ENCODE data around the gene CCDC6. TPM values are rescaled to one million over a fixed set of nuclear protein-coding genes. Genes with fewer than 3 reads are reported as not detected.
"Not testable (repeated sequence)": the region's sequence is repeated elsewhere in the genome, so short reads cannot be mapped to it uniquely, and the experiment has no call there.

CCDC6 gene
- total and polyA plus RNA-seq, 5 donors: 8.3 to 28.1 (median 23.8) TPM

DNA sequence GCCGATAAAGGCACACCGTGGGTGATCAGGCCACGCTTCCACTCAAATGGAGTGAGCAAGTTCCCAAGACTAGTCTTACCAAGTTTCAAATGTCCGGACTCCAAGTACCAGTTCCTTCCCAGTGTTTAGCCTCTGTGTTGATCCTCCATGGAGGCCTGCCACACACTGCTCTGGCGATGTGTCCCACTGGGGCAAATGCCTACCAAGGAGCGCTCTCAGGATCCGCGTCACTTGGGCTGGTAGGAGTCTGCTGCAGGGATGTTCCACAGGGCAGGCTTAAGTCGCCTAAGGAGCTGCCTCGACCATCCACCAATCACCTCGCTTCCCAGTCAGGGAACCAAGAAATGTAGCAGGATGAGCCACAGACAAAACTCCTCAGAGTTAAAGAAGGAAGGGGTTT is 135.7 kb downstream of the CCDC6 start:
- no peaks in the 10 kb centered on the region for H3K27me3 ChIP-seq (ENCODE audit: control insufficient read depth, insufficient read depth)
- no peak for DNase-seq
- no peak overlapping the region for H3K4me3 ChIP-seq (ENCODE audit: low read length)
- intact Hi-C loops (cut with DNase I): no loop called here
- no peaks in the 10 kb centered on the region for H3K9me3 ChIP-seq (ENCODE audit: control insufficient read depth, low read length)
- no peak overlapping the region for H3K27ac ChIP-seq (ENCODE audit: low read length)
- whole genome bisulfite sequencing: 99% methylated on average over 11 of the region's 11 CpGs
- ATAC-seq: no peak
- H3K4me1 ChIP-seq (ENCODE audit: control insufficient read depth, insufficient read depth, low read length): no peaks in the 10 kb centered on the region

DNA sequence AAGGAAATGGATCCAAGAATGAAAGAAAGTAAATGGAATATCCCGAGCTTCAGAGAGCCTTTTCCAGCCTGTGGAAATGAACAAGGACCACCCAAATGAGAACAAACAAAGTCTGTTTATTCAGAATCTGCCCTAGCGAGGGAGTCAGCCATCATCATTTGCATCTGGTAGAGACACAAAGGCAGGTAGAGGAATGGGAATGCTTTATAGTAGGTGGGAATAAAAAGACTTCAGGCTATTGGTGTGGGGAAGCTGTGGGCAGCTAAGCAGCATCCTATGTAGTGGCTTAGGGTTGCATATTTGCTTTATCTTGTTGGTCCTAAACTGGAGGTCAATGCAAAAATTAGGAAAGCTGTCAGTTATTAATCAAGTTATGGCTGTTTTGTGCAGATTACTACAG is 143.9 kb downstream of the CCDC6 start:
- intact Hi-C loops (cut with DNase I): no loop called here
- WGBS: 40% methylated on average over 2 of the region's 2 CpGs
- DNase-seq (no peak), ATAC-seq (no peak)
- no peaks in the 10 kb centered on the region for H3K4me1 ChIP-seq (ENCODE audit: control insufficient read depth, insufficient read depth, low read length)
- no peak overlapping the region for H3K27ac ChIP-seq (ENCODE audit: low read length)
- H3K27me3 ChIP-seq (ENCODE audit: control insufficient read depth, insufficient read depth): no peaks in the 10 kb centered on the region
- no peak overlapping the region for H3K4me3 ChIP-seq (ENCODE audit: low read length)
- H3K9me3 ChIP-seq (ENCODE audit: control insufficient read depth, low read length): no peaks in the 10 kb centered on the region

DNA sequence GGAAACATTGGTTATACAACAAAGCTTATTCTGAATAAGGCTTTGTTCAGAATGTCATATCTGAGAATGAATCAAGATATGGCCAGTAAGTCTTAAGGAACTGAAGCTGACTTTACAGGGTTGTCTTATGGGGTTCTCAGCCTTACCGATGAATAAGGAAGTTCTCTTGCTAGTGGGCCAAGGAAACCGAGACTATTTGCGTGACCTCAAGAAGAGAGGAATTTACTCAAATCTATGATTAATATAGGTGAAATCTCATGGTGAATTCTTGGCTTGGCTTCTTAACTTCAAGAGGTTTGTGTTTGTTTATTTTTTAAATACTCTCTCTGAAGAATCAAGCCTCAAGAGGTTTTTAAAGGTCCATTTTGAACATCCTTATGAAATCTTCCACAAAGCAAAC is 148.4 kb downstream of the CCDC6 start:
- intact Hi-C loops (cut with DNase I): no loop called here
- ATAC-seq (no peak), DNase-seq (no peak)
- Histone ChIP-seq H3K9me3 (ENCODE audit: control insufficient read depth, low read length) (no peaks in the 10 kb centered on the region), H3K4me1 (ENCODE audit: control insufficient read depth, insufficient read depth, low read length) (no peaks in the 10 kb centered on the region), H3K4me3 (ENCODE audit: low read length) (no peak overlapping the region), H3K27me3 (ENCODE audit: control insufficient read depth, insufficient read depth) (no peaks in the 10 kb centered on the region), H3K27ac (ENCODE audit: low read length) (no peak overlapping the region)
- WGBS: 82% methylated on average over 3 of the region's 3 CpGs

DNA sequence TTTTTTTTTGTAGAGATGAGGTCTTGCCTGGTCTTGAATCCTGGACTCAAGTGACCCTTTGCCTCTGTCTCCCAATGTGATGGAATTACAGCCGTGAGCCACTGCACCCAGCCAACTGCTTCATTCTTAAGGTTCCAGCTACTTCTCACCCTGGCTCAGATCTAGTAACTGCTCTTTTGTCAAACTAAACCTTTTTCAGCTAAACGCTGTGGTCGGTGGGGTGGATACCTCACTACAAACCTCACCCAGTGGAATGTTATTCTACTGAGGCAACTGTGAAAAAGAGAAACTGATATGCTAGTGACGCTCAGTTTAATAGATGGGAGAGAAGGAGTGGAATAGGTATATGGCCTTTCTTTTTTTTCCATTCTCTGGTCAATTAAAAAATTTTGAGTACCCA is 151.4 kb downstream of the CCDC6 start:
- ATAC-seq (no peak), DNase-seq (no peak)
- H3K9me3 ChIP-seq (ENCODE audit: control insufficient read depth, low read length): no peaks in the 10 kb centered on the region
- no peaks in the 10 kb centered on the region for H3K4me1 ChIP-seq (ENCODE audit: control insufficient read depth, insufficient read depth, low read length)
- no peak overlapping the region for H3K27ac ChIP-seq (ENCODE audit: low read length)
- 83% methylated on average over 4 of the region's 4 CpGs for WGBS
- no peak overlapping the region for H3K4me3 ChIP-seq (ENCODE audit: low read length)
- no peaks in the 10 kb centered on the region for H3K27me3 ChIP-seq (ENCODE audit: control insufficient read depth, insufficient read depth)
- intact Hi-C loops (cut with DNase I): no loop called here

DNA sequence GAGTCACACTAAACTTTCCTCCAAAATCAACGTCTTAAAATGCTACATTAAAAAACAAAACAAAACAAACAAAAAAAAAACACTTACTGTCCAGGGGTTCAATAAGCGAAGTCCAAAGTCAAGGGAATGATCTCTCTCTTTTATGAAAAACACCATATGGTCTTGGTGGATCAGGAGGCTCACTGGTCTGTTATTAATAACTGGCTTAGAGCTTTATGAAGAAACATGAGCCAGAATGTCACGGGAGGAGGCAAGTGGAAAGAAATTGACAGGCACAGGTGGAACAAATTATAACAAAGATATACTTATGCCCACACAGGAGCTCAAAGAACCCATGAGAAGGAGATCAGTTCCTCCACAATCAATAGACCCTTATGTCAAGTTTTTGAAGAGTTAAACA is 153.1 kb downstream of the CCDC6 start, which contains the start of gene MRLN:
TSS of gene MRLN (minus strand) at position 189 of the 400 bp plus-strand sequence.
- WGBS: 65% methylated on average over 3 of the region's 3 CpGs
- no peaks in the 10 kb centered on the region for H3K9me3 ChIP-seq (ENCODE audit: control insufficient read depth, low read length)
- DNase-seq (no peak), ATAC-seq (no peak)
- intact Hi-C loops (cut with DNase I): no loop called here
- no peaks in the 10 kb centered on the region for H3K4me1 ChIP-seq (ENCODE audit: control insufficient read depth, insufficient read depth, low read length)
- H3K27me3 ChIP-seq (ENCODE audit: control insufficient read depth, insufficient read depth): no peaks in the 10 kb centered on the region
- H3K4me3 ChIP-seq (ENCODE audit: low read length): no peak within 1 kb of the TSS
- H3K27ac ChIP-seq (ENCODE audit: low read length): no peak within 1 kb of the TSS

DNA sequence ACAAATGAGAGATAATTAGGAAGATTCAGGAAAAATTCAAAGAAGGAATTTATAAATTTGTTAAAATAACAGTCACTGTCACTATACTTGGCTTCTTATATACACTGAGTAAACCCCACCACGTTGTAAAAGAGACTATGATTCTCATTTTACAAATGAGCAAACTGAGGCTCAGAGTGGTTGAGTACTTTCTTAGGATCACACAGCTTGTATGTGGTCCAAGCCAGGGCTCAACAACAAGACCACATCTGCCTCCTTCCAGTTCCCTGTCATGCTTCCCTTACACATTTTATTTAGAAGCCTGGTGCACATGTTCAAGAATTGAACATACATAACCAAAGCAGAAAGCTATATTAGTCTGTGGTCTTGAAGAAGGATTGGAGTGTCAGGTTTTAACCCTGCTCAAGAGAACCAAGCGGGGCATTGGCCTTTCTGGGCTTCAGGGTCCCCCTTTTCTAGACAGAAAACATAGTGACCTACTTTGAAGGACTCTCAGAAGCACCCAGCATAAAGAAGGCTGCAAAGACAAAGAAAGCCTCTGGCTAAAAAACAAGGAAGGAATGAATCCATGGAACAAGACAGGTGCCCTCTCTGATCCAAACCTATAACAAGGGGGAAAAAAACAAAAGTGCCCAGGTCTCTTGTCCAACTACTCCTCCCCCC is 153.9 kb downstream of the CCDC6 start:
- Histone ChIP-seq H3K27ac (ENCODE audit: low read length) (no peak overlapping the region), H3K9me3 (ENCODE audit: control insufficient read depth, low read length) (no peaks in the 10 kb centered on the region), H3K4me3 (ENCODE audit: low read length) (no peak overlapping the region), H3K27me3 (ENCODE audit: control insufficient read depth, insufficient read depth) (no peaks in the 10 kb centered on the region), H3K4me1 (ENCODE audit: control insufficient read depth, insufficient read depth, low read length) (no peaks in the 10 kb centered on the region)
- DNase-seq: no peak
- ATAC-seq: no peak
- 69% methylated on average over 2 of the region's 2 CpGs for WGBS
- intact Hi-C loops (cut with DNase I): no loop called here

DNA sequence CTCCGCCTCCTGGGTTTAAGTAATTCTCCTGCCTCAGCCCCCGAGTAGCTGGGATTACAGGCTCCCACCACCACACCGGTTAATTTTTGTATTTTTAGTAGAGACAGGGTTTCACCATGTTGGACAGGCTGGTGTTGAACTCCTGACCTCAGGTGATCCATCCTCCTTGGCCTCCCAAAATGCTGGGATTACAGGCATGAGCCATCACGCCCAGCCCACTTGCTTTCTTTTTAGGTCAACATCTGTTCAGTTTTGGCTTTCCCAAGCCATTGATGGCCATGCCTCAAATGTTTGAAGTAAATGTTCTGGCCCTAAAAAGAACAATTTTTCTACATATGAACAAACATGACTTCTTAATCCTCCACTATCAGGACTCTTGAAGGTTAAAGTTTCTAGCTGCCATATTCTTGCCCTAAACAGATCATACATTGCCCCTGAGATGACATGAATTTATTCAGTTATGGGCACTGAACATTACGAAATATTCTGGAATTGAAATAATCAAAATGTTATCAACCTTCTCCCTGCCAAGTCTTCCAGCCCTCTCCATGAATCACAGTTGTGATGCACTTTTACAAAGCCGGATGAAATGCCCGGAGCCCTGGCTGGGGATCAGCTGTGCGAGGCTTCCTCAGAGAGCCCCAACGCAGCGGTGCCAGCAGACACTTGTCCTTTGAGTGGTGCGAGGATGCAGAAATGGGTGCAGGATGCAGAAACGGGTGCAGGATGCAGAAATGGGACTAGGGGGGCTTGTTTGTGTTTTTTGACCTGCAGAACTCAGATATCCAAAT is 156.0 kb downstream of the CCDC6 start:
- 64% methylated on average over 12 of the region's 12 CpGs for WGBS
- Histone ChIP-seq H3K4me1 (ENCODE audit: control insufficient read depth, insufficient read depth, low read length) (no peaks in the 10 kb centered on the region), H3K4me3 (ENCODE audit: low read length) (no peak overlapping the region), H3K9me3 (ENCODE audit: control insufficient read depth, low read length) (no peaks in the 10 kb centered on the region), H3K27me3 (ENCODE audit: control insufficient read depth, insufficient read depth) (no peaks in the 10 kb centered on the region), H3K27ac (ENCODE audit: low read length) (no peak overlapping the region)
- intact Hi-C loops (cut with DNase I): no loop called here
- ATAC-seq: peak; percentile 57
- peak; percentile 31 to 77 (median 60) for DNase-seq

DNA sequence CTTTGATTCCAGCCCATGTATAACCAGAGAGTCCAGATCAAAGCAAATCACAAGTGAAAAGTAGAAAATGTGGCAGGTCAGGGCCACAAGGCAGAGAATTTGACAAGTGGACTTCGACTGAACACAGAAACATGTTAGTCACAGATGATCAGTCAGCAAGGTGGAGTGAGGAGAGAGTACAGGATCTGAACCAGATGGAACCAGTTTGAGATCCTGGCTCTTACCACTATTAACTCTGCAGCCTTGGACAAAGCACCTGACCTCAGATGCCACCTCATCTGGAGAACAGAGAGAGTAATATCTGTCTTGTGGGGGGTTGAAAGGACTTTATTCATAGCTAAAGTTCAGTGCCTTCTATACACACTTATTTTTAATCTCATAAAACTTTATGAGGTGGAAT is 157.5 kb downstream of the CCDC6 start:
- no peak for DNase-seq
- Histone ChIP-seq H3K9me3 (ENCODE audit: control insufficient read depth, low read length) (no peaks in the 10 kb centered on the region), H3K4me3 (ENCODE audit: low read length) (no peak overlapping the region), H3K27ac (ENCODE audit: low read length) (no peak overlapping the region), H3K4me1 (ENCODE audit: control insufficient read depth, insufficient read depth, low read length) (no peaks in the 10 kb centered on the region), H3K27me3 (ENCODE audit: control insufficient read depth, insufficient read depth) (no peaks in the 10 kb centered on the region)
- WGBS: 60% methylated on average over 1 of the region's 1 CpG
- intact Hi-C loops (cut with DNase I): no loop called here
- no peak for ATAC-seq

DNA sequence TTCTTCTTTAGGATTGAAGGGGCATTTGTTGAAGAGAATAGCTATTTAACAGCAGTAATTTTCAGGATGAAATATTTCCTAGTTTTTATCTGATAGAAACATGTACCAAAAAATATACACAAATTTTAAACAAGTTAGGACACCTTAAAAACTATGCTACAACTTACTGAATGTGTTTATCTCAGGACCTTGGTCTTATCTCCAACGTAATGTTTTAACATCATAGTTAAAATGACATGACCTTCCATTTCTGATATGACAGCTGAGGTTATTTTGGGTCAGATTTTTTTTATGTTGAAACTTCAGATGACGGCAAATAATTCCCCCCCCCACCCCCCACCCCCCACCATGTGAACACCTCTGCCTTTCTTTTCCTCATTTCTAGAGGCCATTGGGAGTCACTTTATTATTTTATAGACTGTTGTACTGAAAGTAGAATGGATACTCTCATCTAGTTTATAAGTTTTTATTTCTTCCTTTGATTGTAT is 161.1 kb downstream of the CCDC6 start:
- Histone ChIP-seq H3K27me3 (ENCODE audit: control insufficient read depth, insufficient read depth) (no peaks in the 10 kb centered on the region), H3K4me1 (ENCODE audit: control insufficient read depth, insufficient read depth, low read length) (no peaks in the 10 kb centered on the region), H3K9me3 (ENCODE audit: control insufficient read depth, low read length) (no peaks in the 10 kb centered on the region), H3K27ac (ENCODE audit: low read length) (no peak overlapping the region), H3K4me3 (ENCODE audit: low read length) (no peak overlapping the region)
- WGBS: 47% methylated on average over 2 of the region's 2 CpGs
- ATAC-seq: no peak
- intact Hi-C loops (cut with DNase I): no loop called here
- no peak for DNase-seq

DNA sequence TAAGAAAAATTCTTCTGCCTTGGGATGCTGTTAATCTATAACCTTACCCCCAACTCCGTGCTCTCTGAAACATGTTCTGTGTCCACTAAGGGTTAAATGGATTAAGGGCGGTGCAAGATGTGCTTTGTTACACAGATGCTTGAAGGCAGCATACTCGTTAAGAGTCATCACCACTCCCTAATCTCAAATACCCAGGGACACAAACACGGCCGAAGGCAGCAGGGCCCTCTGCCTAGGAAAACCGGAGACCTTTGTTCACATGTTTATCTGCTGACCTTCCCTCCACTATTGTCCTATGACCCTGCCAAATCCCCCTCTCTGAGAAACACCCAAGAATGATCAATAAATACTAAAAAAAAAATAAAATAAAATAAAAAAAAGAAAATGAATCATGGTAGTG is 161.6 kb downstream of the CCDC6 start:
- 47% methylated on average over 6 of the region's 6 CpGs for WGBS
- DNase-seq; ATAC-seq; H3K9me3 ChIP-seq (ENCODE audit: control insufficient read depth, low read length); H3K4me3 ChIP-seq (ENCODE audit: low read length); H3K4me1 ChIP-seq (ENCODE audit: control insufficient read depth, insufficient read depth, low read length); intact Hi-C loops (cut with DNase I); H3K27ac ChIP-seq (ENCODE audit: low read length); H3K27me3 ChIP-seq (ENCODE audit: control insufficient read depth, insufficient read depth): not testable (repeated sequence)

DNA sequence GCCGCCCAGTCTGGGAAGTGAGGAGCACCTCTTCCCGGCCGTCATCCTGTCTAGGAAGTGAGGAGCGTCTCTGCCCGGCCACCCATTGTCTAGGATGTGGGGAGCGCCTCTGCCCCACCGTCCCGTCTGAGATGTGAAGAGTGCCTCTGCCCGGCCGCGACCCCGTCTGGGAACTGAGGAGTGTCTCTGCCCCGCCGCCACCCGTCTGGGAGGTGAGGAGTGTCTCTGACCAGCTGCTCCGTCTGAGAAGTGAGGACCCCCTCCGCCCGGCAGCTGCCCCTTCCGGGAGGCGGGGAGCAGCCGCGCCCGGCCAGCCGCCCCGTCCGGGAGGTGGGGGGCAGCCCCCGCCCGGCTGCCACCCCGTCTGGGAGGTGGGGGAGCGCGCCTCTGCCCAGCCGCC is 162.2 kb downstream of the CCDC6 start:
- intact Hi-C loops (cut with DNase I); ATAC-seq; H3K4me1 ChIP-seq (ENCODE audit: control insufficient read depth, insufficient read depth, low read length); H3K27ac ChIP-seq (ENCODE audit: low read length); H3K9me3 ChIP-seq (ENCODE audit: control insufficient read depth, low read length); H3K4me3 ChIP-seq (ENCODE audit: low read length); H3K27me3 ChIP-seq (ENCODE audit: control insufficient read depth, insufficient read depth): not testable (repeated sequence)
- peak in 1 of 3 donors; percentile 60 for DNase-seq
- 93% methylated on average over 32 of the region's 32 CpGs for WGBS

Measured in right cardiac atrium (tissue), 5 donors.